SKM-1 treated with dmso at 0.1 percent for 144 hours (cell line): ENCODE results near the gene BRF1.
"Not testable (repeated sequence)": the region's sequence is repeated elsewhere in the genome, so short reads cannot be mapped to it uniquely, and the experiment has no call there.

Experiments used
- DNase-seq: peaks from one replicate; lab custom pipeline; 2025; ENCODE audit not compliant: unreplicated experiment; lab: John Stamatoyannopoulos, UW

Gene BRF1

GRCh38 chr14:105316577-105316941 lies 15.8 kb upstream of the BRF1 start:
- DNase-seq = no peak

DNA sequence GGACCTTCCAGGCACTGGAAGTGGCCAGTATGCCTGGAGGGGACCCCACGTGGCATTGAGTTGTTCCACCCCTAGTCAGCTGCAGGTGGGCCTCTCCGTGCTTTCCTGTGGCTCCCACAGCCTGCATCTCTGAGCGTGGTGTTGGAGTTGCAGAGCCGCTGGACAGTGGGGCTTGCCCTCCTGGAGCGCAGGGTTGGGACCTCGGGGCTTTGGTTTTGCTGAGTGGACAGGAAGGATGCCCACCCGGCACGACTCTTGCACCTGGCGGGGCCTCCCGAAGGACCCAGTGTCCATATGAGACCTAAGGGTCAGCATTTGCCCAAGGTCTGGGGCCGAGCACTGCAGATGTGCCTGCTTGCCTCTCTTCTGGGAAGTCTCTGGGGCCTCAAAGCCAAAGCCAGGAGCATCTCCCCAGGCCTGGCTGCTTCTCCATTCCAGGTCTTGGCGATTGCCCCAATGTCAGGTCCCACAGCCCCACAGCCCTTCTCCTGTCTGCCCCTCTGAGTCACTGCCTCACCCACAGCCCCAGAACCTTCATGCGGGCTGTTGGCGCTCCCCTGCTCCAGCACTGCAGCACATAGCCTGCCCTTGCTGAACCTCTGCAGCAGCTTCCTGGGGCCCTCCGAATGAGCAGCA lies 15.3 kb upstream of the BRF1 start:
- no peak for DNase-seq

GRCh38 chr14:105315211-105315721 lies 14.5 kb upstream of the BRF1 start:
- no peak for DNase-seq

GRCh38 chr14:105314287-105315200 lies 13.7 kb upstream of the BRF1 start, which contains the start of gene PACS2:
PACS2 (plus strand) TSS chr14:105314748; CDS start chr14:105314919, 171 bp downstream.
- peak; percentile 49 for DNase-seq

DNA sequence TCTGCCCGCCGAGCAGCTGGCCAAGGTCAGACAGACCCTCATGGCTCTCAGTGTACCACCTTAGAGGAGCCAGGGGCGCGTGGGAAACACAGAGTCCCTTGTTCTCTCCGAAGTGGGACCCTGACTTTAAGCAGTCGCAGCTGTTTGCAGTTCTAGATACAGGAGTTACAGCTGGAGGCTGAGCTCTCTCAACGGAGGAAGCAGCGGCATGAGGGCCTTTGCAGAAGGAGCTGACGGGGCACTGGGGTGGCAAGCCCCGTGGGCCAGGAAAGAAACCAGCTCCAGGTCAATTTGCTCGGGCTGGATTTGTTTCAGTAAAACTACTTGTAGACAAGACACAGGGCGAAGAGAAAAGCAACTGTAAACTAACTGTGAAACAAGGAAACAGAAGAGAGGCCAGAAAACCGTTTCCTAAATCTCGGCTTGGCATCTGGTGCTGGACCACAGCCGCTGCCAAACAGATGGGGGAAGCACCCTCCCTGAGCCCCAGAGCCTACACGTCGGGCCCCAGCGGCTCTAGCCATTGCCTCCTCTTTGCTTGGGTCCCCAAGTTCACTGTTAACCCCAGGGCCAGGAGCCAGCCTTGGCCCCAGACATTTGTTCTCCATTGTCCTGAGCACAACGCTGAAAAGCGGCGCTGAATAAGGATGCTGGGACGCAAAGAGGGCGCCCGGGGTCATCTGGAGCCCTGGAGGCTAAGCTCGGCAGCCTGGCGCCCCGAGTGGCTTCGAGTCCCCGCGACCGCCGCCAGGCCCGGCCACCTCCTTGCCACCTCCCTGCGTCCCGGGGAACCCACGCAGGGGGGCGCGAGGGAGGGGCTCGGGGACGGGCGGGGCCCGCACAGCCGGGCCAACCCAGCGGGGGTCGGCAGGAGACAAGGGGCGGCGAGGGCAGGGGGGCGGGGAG lies 12.8 kb upstream of the BRF1 start:
- no peak for DNase-seq

GRCh38 chr14:105312973-105313372 lies 12.2 kb upstream of the BRF1 start:
- DNase-seq = no peak

GRCh38 chr14:105311838-105312237 lies 11.0 kb upstream of the BRF1 start:
- DNase-seq = no peak

DNA sequence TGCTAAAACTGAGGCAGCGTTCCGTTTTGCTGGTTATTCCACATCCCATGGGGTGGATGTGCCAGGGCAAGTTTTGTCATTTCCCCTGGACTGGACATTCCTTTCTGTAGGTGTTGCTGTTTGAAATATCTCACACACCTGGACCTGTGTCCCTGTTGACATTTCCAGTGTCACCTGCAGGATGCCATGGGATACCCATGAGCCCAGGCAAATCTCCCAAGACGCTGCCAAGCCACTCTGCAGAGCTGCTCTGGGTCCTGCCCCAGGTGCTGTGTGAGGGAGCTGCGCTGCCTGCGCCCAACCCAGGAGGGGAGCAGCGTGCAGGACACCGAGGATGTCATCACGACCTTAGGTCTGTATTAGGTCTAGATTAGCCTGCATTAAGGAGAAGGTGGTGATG lies 8.6 kb upstream of the BRF1 start:
- DNase-seq = no peak

GRCh38 chr14:105307052-105307727 lies 6.4 kb upstream of the BRF1 start:
- DNase-seq = no peak

- DNase-seq = no peak
Measured at GRCh38 chr14:105305791-105306190, 5.0 kb upstream of the BRF1 start.

- no peak for DNase-seq
Measured at GRCh38 chr14:105305345-105305744, 4.5 kb upstream of the BRF1 start.

DNA sequence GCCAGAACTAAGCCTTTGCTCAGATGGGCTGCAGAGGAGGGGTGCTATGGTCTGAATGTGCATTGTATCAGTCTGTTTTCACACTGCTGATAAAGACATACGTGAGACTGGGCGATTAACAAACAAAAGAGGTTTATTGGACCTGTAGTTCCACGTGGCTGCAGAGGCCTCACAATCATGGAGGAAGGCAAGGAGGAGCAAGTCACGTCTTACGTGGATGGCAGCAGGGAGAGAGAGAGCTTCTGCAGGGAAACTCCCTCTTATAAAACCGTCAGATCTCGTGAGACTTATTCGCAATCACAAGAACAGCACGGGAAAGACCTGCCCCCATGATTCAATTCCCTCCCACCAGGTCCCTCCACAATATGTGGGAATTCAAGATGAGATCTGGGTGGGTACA lies 3.8 kb upstream of the BRF1 start:
- no peak for DNase-seq

DNA sequence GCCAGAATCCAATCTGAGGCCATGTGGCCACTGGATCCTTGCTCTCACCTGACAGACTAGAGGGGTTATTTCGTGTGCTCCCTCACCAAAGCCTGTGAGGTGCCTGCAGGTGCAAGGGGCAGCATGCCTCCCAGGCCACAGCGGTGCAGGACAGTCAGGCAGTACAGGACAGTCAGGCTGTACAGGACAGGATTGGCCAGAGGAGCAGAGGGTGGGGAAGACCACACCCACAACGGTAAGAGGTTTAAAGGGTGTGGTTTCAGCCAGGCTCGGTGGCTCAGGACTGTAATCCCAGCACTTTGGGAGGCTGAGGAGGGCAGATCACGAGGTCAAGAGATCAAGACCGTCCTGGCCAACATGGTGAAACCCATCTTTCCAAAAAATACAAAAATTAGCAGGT lies 3.1 kb upstream of the BRF1 start:
- no peak for DNase-seq

DNA sequence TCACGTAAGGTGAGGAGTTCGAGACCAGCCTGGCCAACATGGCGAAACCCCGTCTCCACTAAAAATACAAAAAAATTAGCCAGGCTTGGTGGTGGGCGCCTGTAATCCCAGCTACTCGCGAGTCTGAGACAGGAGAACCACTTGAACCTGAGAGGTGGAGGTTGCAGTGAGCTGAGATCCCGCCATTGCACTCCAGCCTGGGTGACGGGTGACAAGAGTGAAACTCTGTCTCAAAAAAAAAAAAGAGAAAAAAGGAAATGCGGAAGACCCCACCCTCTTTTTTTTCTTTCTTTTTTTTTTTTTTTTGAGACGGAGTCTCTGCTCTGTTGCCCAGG lies 1.1 kb upstream of the BRF1 start:
- DNase-seq = not testable (repeated sequence)

DNA sequence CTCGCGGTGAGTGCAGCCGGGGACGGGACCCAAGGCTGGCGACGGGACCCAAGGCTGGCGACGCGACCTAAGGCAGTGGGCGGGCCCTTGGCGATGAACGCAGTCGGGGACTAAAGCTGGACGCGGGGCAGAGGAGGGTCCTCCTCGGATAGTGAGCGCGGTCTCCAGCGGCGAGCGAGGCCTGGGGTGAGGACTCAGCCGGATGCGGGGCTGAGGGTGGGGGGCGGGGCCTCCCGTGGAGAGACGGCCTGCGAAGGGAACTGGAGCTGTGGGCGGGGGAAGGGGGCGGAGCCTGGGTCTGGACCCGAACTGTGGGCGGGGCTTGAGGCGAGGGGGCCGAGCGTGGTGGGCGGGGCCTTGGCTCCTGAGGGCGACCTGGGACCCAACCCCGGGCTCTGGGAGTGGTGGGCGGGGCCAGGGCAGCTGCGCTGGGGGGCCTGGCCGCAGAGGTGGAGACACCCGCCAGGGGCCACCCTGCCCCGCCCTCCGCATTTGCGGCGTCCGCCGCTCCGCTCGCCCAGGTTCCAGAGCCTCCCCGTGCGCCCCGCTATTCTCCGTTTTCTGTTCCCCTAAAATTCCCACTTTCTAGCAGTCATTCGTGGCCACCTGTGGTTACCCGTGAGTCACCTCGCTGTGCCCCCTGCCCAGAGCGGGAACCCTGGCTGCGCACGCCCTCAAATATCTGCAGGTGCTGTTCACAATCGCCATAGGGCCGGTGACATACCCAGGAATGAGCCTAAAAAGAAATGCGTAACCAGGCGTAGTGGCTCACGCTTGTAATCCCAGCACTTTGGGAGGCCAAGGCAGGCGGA lies 508 bp upstream of the BRF1 start:
- peak; percentile 59 for DNase-seq

DNA sequence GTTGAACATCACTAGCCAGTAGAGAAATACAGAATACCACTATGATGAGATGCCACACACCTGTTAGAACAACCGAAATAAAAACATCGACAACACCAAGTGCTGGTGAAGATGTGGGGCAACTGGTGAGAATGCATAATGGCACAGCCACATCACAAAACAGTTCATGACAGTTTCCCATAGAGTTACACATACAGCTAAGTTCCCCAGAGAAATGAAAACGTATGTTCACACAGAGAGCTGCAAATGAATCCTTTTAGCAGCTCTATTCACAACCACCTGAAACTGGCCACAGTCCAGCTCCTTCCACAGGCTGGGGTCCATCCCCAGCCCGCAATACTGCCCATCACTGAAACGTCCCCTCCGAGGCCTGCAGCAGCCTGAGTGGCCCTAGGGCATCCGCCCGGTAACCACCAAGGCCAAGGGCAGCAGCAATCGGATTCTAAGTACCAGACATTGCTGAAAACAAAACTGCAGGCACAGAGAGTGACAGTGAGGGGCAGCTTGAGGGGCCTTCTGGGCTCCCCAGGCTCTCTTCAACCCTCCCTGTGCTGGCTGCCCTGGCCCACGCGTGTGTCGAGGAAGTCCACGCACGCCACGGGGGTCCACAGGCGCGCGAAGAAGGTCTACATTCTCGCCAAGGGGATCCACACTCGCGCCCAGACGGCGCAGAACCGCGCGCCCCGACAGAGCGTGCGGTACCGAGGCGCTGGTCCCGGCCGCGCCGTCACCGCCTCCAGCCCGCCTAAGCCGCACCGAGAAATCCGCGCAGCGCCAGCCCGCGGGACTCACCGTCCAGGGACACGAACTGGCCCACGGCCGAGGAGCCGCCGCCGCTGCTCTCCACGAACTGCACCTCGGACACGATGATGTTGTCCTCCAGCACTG lies 903 bp downstream of the BRF1 start:
- no peak for DNase-seq

- not testable (repeated sequence) for DNase-seq
Measured at GRCh38 chr14:105297311-105297710, 3.5 kb downstream of the BRF1 start.

GRCh38 chr14:105294142-105294597 lies 6.6 kb downstream of the BRF1 start:
- DNase-seq = no peak
